ENCODE measurements around the gene COL23A1.

Gene COL23A1

GRCh38 chr5:178420354-178420781 lies 169.8 kb downstream of the COL23A1 start:
- DNase-seq (ENCODE audit: low read depth) = no peak
- no peak overlapping the region for H3K4me3 ChIP-seq (ENCODE audit: low read depth, low read length)
- no peak for TF ChIP-seq CTCF (conservative IDR thresholded peaks at IDR 0.05; ENCODE audit: low read depth, low read length)

GRCh38 chr5:178419651-178420050 lies 170.5 kb downstream of the COL23A1 start:
- no peak for DNase-seq (ENCODE audit: low read depth)
- TF ChIP-seq CTCF (conservative IDR thresholded peaks at IDR 0.05; ENCODE audit: low read depth, low read length) = no peak
- H3K4me3 ChIP-seq (ENCODE audit: low read depth, low read length) = no peak overlapping the region

GRCh38 chr5:178419196-178419595 lies 171.0 kb downstream of the COL23A1 start:
- H3K4me3 ChIP-seq (ENCODE audit: low read depth, low read length) = no peak overlapping the region
- no peak for DNase-seq (ENCODE audit: low read depth)
- TF ChIP-seq CTCF (conservative IDR thresholded peaks at IDR 0.05; ENCODE audit: low read depth, low read length) = no peak

GRCh38 chr5:178418471-178419010 lies 171.7 kb downstream of the COL23A1 start:
- H3K4me3 ChIP-seq (ENCODE audit: low read depth, low read length) = no peak overlapping the region
- TF ChIP-seq CTCF (conservative IDR thresholded peaks at IDR 0.05; ENCODE audit: low read depth, low read length) = no peak
- DNase-seq (ENCODE audit: low read depth) = no peak

- H3K4me3 ChIP-seq (ENCODE audit: low read depth, low read length) = no peak overlapping the region
- DNase-seq (ENCODE audit: low read depth) = no peak
- no peak for TF ChIP-seq CTCF (conservative IDR thresholded peaks at IDR 0.05; ENCODE audit: low read depth, low read length)
These were observed 172.2 kb downstream of the COL23A1 start for GRCh38 chr5:178418031-178418430.

GRCh38 chr5:178417391-178417811 lies 172.8 kb downstream of the COL23A1 start:
- no peak overlapping the region for H3K4me3 ChIP-seq (ENCODE audit: low read depth, low read length)
- DNase-seq (ENCODE audit: low read depth) = no peak
- peak; percentile 18 for TF ChIP-seq CTCF (conservative IDR thresholded peaks at IDR 0.05; ENCODE audit: low read depth, low read length)

GRCh38 chr5:178416919-178417318 lies 173.3 kb downstream of the COL23A1 start:
- TF ChIP-seq CTCF (conservative IDR thresholded peaks at IDR 0.05; ENCODE audit: low read depth, low read length) = no peak
- H3K4me3 ChIP-seq (ENCODE audit: low read depth, low read length) = no peak overlapping the region
- peak; percentile 41 for DNase-seq (ENCODE audit: low read depth)
